Endothelial cell of umbilical vein (primary cell): ENCODE results near the gene SDCBP2. TPM values are rescaled to one million over a fixed set of nuclear protein-coding genes. Genes with fewer than 3 reads are reported as not detected.

Experiments used
- BruUV-seq: library from RNA; stranded (reverse); fragments of 400-500 nt; replicated peaks from 2 replicates; lab custom pipeline; 2021; lab: Mats Ljungman, UMichigan
- CTCF ChIA-PET: fragments of 300-600, 350-600 bp; sonication (Branson Sonifier 250); formaldehyde crosslinking; loops from one replicate; lab custom pipeline; 2021; ENCODE audit warnings: antibody characterized with exemption, inconsistent platforms; lab: Charles Lee
- POLR2A ChIA-PET: fragments of 300-600, 350-600 bp; sonication (Branson Sonifier 250); formaldehyde crosslinking; loops from one replicate; lab custom pipeline; 2021; ENCODE audit warnings: antibody characterized with exemption, inconsistent platforms; lab: Charles Lee
- DNase-seq: peaks from one replicate; pipeline ENCODE4 v3.0.0-alpha.2; 2011; ENCODE audit warnings: low read depth, low spot score
- FAIRE-seq: peaks from 2 replicates; lab custom pipeline; 2011; peaks lifted over from hg19 to GRCh38; lab: Jason Lieb, UNC
- H2AFZ ChIP-seq: 2 replicates; pipeline ENCODE4 v1.6.0; 2012; ENCODE audit warnings: low read depth, low read length, control low read depth, inconsistent platforms
- H3K27ac ChIP-seq: 2 replicates; pipeline ENCODE4 v1.5.1; 2011; ENCODE audit warnings: low read depth, mild to moderate bottlenecking, control low read depth, low read length, moderate library complexity; ENCODE audit not compliant: insufficient read depth
- H3K27me3 ChIP-seq, 2 experiments: 2 replicates each; pipeline versions ENCODE4 v1.6.0 to v1.6.1; 2011; ENCODE audit warnings: low read length in 2 of 2, mixed read lengths in 1 of 2; ENCODE audit not compliant: control insufficient read depth in 2 of 2, insufficient read depth in 2 of 2
- H3K36me3 ChIP-seq, 2 experiments: 2 replicates in 1 of 2; 3 replicates in 1 of 2; pipeline ENCODE4 v1.5.1; 2011; ENCODE audit warnings: low read length in 2 of 2, mild to moderate bottlenecking in 1 of 2, moderate library complexity in 1 of 2; ENCODE audit not compliant: control insufficient read depth in 2 of 2, insufficient read depth in 2 of 2; ENCODE audit errors: extremely low read depth in 1 of 2
- H3K4me1 ChIP-seq: 3 replicates; pipeline ENCODE4 v1.5.1; 2011; ENCODE audit warnings: mild to moderate bottlenecking, low read length; ENCODE audit not compliant: control insufficient read depth, insufficient read depth; ENCODE audit errors: extremely low read depth
- H3K4me2 ChIP-seq: 2 replicates; pipeline ENCODE4 v1.6.1; 2011; ENCODE audit warnings: low read length, control low read depth, mixed read lengths; ENCODE audit not compliant: insufficient read depth
- H3K4me3 ChIP-seq, 3 experiments: fragments of 200-600 bp in 1 of 3; sonication (generic), shearing (Covaris generic) in 1 of 3; replicated peaks in 1 of 3; 2 replicates each; pipeline ENCODE4 v1.5.1; 2011 to 2016; ENCODE audit warnings: control low read depth in 3 of 3, low read length in 3 of 3, mild to moderate bottlenecking in 2 of 3, inconsistent platforms in 1 of 3, low read depth in 1 of 3, moderate library complexity in 1 of 3; ENCODE audit not compliant: insufficient read depth in 1 of 3
- H3K79me2 ChIP-seq: 2 replicates; pipeline ENCODE4 v1.6.0; 2012; ENCODE audit warnings: low read length, inconsistent platforms; ENCODE audit not compliant: control insufficient read depth, insufficient read depth
- H3K9ac ChIP-seq: replicated peaks from 2 replicates; pipeline ENCODE3; 2011; ENCODE audit warnings: low read length, control low read depth; ENCODE audit not compliant: insufficient read depth; ENCODE audit errors: extremely low read depth
- H3K9me1 ChIP-seq: replicated peaks from 3 replicates; pipeline ENCODE4 v1.6.0; 2011; ENCODE audit warnings: mild to moderate bottlenecking, low read length; ENCODE audit not compliant: control insufficient read depth, insufficient read depth; ENCODE audit errors: extremely low read depth
- H3K9me3 ChIP-seq: replicated peaks from 2 replicates; pipeline ENCODE4 v1.5.1; 2012; ENCODE audit warnings: low read length, inconsistent platforms; ENCODE audit not compliant: control insufficient read depth, insufficient read depth
- H4K20me1 ChIP-seq: replicated peaks from 2 replicates; pipeline ENCODE3; 2011; ENCODE audit warnings: mild to moderate bottlenecking, low read length; ENCODE audit not compliant: control insufficient read depth, insufficient read depth; ENCODE audit errors: extremely low read depth
- EZH2 ChIP-seq: IDR thresholded peaks from 2 replicates; pipeline ENCODE4 v1.6.1; 2012; ENCODE audit warnings: borderline replicate concordance, low read depth, mild to moderate bottlenecking, moderate library complexity, low read length, inconsistent platforms; ENCODE audit not compliant: severe bottlenecking
- FOS ChIP-seq: IDR thresholded peaks from 2 replicates; pipeline ENCODE4 v1.6.1; 2011; ENCODE audit warnings: mild to moderate bottlenecking, low read length, moderate library complexity, borderline replicate concordance; ENCODE audit not compliant: insufficient read depth
- GATA2 ChIP-seq: IDR thresholded peaks from 2 replicates; pipeline ENCODE4 v1.7.0; 2011; ENCODE audit warnings: low read depth, mild to moderate bottlenecking, moderate library complexity, mixed read lengths, low read length; ENCODE audit not compliant: insufficient read length, insufficient read depth
- JUN ChIP-seq: IDR thresholded peaks from 2 replicates; pipeline ENCODE4 v1.6.1; 2011; ENCODE audit warnings: borderline replicate concordance, low read depth; ENCODE audit not compliant: insufficient read length, insufficient read depth
- MYC ChIP-seq: IDR thresholded peaks from one replicate; pipeline ENCODE4 v1.6.1; 2011; ENCODE audit warnings: mild to moderate bottlenecking, low read depth, low read length
- POLR2A ChIP-seq: IDR thresholded peaks from 2 replicates; pipeline ENCODE4 v1.6.1; 2012; ENCODE audit warnings: low read depth, mild to moderate bottlenecking, control low read depth, low read length
- POLR2AphosphoS5 ChIP-seq: IDR thresholded peaks from 2 replicates; pipeline ENCODE4 v1.6.1; 2012; ENCODE audit warnings: low read depth, mild to moderate bottlenecking, control low read depth, low read length, moderate library complexity; ENCODE audit not compliant: insufficient read depth
- dilution Hi-C: fragments of 300-500 bp; cut with MboI; formaldehyde crosslinking; loops from one replicate; pipeline ENCODE4 v1.15.0; 2019; ENCODE audit warnings: low sequenced_read_pairs; ENCODE audit not compliant: extremely low pct_ligation_motif_present
- intact Hi-C: fragments of 100-400 bp; cut with micrococcal nuclease; formaldehyde crosslinking; loops from one replicate; pipeline ENCODE4 v1.10.0; 2022
- polyA plus RNA-seq, 4 experiments: library from polyadenylated mRNA; depleted of rRNA in 3 of 4; stranded (reverse) in 3 of 4; unstranded in 1 of 4; fragments of >200 nt; gene quantifications; 2 replicates each; pipeline versions ENCODE4 v1.2.1 to v1.2.3, GENCODE V29; 2011 to 2012; ENCODE audit warnings: missing spikeins in 1 of 4
- total RNA-seq: library from RNA; stranded (reverse); gene quantifications from 2 replicates; pipeline ENCODE4 v1.2.3, GENCODE V29; 2021
- TF ChIP-seq, protein P1 (sequence below): IDR thresholded peaks from 2 replicates; pipeline ENCODE4 v1.6.1; 2011; ENCODE audit not compliant: insufficient read depth, insufficient read length
- TF ChIP-seq, protein P2 (sequence below), 2 donors: IDR thresholded peaks; 1 replicate in 1 of 2; 2 replicates in 1 of 2; pipeline ENCODE4 v1.5.1; 2011; ENCODE audit warnings: low read length in 2 of 2, mild to moderate bottlenecking in 2 of 2, moderate library complexity in 2 of 2, control low read depth in 1 of 2, inconsistent platforms in 1 of 2, low read depth in 1 of 2; ENCODE audit not compliant: insufficient read depth in 1 of 2; ENCODE audit errors: extremely low read depth in 1 of 2

The SDCBP2 gene
- total and polyA plus RNA-seq, 2 donors (not counting 3 experiments of a cell fraction or from before 2014, with no cell fraction given): 6.9 to 9.0 TPM

DNA sequence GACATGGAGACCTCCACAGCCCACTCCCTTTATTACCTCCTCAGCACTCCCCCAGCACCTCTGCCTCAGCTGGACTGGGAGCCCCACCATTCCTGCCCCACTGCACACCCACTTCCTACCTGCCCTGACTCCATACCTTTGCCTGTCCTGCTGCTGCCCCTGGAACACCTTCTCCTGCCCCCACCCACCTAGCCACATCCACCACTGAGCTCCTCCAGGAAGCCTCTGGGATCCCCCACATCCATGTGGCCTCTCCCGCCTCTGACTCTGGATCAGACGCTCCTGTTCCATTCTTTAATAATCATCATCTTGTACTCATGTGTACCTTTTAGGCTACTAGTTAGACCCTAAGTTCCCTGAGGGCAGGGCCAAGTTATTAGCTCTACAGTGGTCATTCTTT lies 2.2 kb upstream of the SDCBP2 start:
- ChIA-PET POLR2A (interaction anchor here (0.6 kb wide), 1 partner anchor 59 kb away, joined by 3 read pairs; no protein-coding TSS in a partner anchor), CTCF (interaction anchor here (2.4 kb wide), 1 partner anchor 11 kb away, joined by 5 read pairs; no protein-coding TSS in a partner anchor)
- Histone ChIP-seq H3K4me2 (no peak overlapping the region), H3K27ac (no peak overlapping the region), H3K27me3 (no peaks in the 10 kb centered on the region), H4K20me1 (no peaks in the 10 kb centered on the region), H3K4me1 (peaks cover 65% of the 10 kb centered on the region), H3K9me1 (no peaks in the 10 kb centered on the region), H3K36me3 (no peaks in the 10 kb centered on the region), H3K4me3 (no peak overlapping the region), H3K79me2 (peaks cover 27% of the 10 kb centered on the region), H3K9ac (no peak overlapping the region), H3K9me3 (no peaks in the 10 kb centered on the region), H2AFZ (no peak overlapping the region)
- DNase-seq (no peak), FAIRE-seq (no peak)
- no TSS peak for BruUV-seq
- dilution Hi-C loops (no loop called here), intact Hi-C loops (no loop called here)
- TF ChIP-seq, protein P1, sequence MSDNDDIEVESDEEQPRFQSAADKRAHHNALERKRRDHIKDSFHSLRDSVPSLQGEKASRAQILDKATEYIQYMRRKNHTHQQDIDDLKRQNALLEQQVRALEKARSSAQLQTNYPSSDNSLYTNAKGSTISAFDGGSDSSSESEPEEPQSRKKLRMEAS: no peak
- TF ChIP-seq POLR2A (no peak), FOS (no peak), JUN (no peak), MYC (no peak), EZH2 (no peak), GATA2 (no peak), POLR2AphosphoS5 (no peak)
- TF ChIP-seq, protein P2, sequence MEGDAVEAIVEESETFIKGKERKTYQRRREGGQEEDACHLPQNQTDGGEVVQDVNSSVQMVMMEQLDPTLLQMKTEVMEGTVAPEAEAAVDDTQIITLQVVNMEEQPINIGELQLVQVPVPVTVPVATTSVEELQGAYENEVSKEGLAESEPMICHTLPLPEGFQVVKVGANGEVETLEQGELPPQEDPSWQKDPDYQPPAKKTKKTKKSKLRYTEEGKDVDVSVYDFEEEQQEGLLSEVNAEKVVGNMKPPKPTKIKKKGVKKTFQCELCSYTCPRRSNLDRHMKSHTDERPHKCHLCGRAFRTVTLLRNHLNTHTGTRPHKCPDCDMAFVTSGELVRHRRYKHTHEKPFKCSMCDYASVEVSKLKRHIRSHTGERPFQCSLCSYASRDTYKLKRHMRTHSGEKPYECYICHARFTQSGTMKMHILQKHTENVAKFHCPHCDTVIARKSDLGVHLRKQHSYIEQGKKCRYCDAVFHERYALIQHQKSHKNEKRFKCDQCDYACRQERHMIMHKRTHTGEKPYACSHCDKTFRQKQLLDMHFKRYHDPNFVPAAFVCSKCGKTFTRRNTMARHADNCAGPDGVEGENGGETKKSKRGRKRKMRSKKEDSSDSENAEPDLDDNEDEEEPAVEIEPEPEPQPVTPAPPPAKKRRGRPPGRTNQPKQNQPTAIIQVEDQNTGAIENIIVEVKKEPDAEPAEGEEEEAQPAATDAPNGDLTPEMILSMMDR (IDR thresholded peaks at IDR 0.05; ENCODE audit: extremely low read depth in 1 of 2, insufficient read depth in 1 of 2, low read depth in 1 of 2, low read length in 2 of 2): no peak
